WI38 (cell line): Measurements from ENCODE around the gene ARMC9.

Experiments used
- H3K4me3 ChIP-seq: 2 replicates; pipeline ENCODE4 v1.5.1; 2011; ENCODE audit warnings: low read depth, mild to moderate bottlenecking, control low read depth, low read length
- TF ChIP-seq, protein P1 (sequence below): IDR thresholded peaks from 2 replicates; pipeline ENCODE4 v1.5.1; 2012; ENCODE audit warnings: low read depth, mild to moderate bottlenecking, control low read depth, low read length

The ARMC9 gene

DNA sequence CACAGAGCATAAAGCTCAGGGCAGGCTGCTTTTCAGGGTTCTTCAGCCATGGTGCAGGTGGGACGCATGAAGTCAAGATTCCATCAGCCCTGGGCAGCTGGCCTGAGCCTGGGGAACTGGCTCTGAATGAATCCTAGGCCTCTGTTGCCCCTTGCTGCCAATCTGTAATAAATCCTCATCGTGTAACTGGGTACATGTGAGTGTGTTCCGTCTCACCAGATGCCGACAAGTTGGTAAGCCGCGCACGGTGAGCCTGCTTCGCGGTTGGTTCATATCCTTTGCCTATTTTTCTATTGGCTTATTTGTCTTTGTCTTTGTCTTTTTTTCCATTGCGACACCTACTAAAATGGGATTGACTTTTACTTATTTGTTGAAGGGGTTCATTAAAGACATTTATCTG, 224.7 kb downstream of the ARMC9 start:
- TF ChIP-seq, protein P1, sequence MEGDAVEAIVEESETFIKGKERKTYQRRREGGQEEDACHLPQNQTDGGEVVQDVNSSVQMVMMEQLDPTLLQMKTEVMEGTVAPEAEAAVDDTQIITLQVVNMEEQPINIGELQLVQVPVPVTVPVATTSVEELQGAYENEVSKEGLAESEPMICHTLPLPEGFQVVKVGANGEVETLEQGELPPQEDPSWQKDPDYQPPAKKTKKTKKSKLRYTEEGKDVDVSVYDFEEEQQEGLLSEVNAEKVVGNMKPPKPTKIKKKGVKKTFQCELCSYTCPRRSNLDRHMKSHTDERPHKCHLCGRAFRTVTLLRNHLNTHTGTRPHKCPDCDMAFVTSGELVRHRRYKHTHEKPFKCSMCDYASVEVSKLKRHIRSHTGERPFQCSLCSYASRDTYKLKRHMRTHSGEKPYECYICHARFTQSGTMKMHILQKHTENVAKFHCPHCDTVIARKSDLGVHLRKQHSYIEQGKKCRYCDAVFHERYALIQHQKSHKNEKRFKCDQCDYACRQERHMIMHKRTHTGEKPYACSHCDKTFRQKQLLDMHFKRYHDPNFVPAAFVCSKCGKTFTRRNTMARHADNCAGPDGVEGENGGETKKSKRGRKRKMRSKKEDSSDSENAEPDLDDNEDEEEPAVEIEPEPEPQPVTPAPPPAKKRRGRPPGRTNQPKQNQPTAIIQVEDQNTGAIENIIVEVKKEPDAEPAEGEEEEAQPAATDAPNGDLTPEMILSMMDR = no peak
- H3K4me3 ChIP-seq = no peak overlapping the region
